Psoas muscle (tissue), 8 donors: Measurements from ENCODE around the gene TTF2. TPM values are rescaled to one million over a fixed set of nuclear protein-coding genes. Genes with fewer than 3 reads are reported as not detected.

Source experiments
- ATAC-seq, 4 donors: fragments of 200-7000 bp; cut with Tn5 transposase; one replicate each; pipeline ENCODE4 v1.9.1; 2020; ENCODE audit warnings: moderate library complexity in 3 of 4, mild to moderate bottlenecking in 2 of 4
- DNase-seq, 2 donors: peaks; one replicate each; pipeline ENCODE4 v3.0.0-alpha.2; 2020
- H3K27ac ChIP-seq: fragments of 200-600 bp; one replicate; pipeline ENCODE4 v1.8.0; 2022
- H3K27me3 ChIP-seq, 3 donors: fragments of 200-600 bp in 1 of 3; one replicate each; pipeline versions ENCODE4 v1.6.1 to v1.8.0; 2013 to 2022; ENCODE audit warnings: low read length in 2 of 3, mild to moderate bottlenecking in 2 of 3, moderate library complexity in 1 of 3; ENCODE audit not compliant: insufficient read depth in 3 of 3
- H3K36me3 ChIP-seq, 2 donors: fragments of 200-600 bp in 1 of 2; one replicate each; pipeline versions ENCODE4 v1.6.1 to v1.8.0; 2013 to 2022; ENCODE audit warnings: low read depth in 1 of 2, mild to moderate bottlenecking in 1 of 2, moderate library complexity in 1 of 2; ENCODE audit not compliant: insufficient read depth in 1 of 2
- H3K4me1 ChIP-seq: fragments of 200-600 bp; one replicate; pipeline ENCODE4 v1.8.0; 2022
- H3K4me3 ChIP-seq: fragments of 200-600 bp; one replicate; pipeline ENCODE4 v1.8.0; 2022; ENCODE audit warnings: mild to moderate bottlenecking
- H3K9me3 ChIP-seq: fragments of 200-600 bp; one replicate; pipeline ENCODE4 v1.8.0; 2022
- CTCF ChIP-seq: fragments of 200-600 bp; IDR thresholded peaks from one replicate; pipeline ENCODE4 v1.8.0; 2022; ENCODE audit warnings: antibody characterized with exemption
- WGBS, 3 donors: extraction: QIAGEN DNeasy Blood & Tissue Kit; methylation state at CpG; one replicate each; pipeline versions ENCODE4 v1.1.6 to v1.1.7; 2013; 5-methylcytosine and 5-hydroxymethylcytosine counted together
- intact Hi-C, 2 donors: fragments of 100-400 bp; cut with DNase I; formaldehyde crosslinking; loops; one replicate each; pipeline versions ENCODE4 v1.11.0 to v1.14.2; 2022
- polyA plus RNA-seq, 3 donors: library from polyadenylated mRNA; stranded (reverse); fragments of 200-250 nt; gene quantifications; one replicate each; pipeline ENCODE4 v1.2.3, GENCODE V29; 2013
- total RNA-seq, 4 donors: library from RNA; stranded (reverse); fragmentation: NEBNext Ultra II Directional in 2 of 4; extraction: Animal tissue kit (Norgen Biotek cat#: 25700) in 2 of 4; gene quantifications; one replicate each; pipeline versions ENCODE4 v1.2.1 to v1.2.4, GENCODE V29; 2021 to 2023
- donor health status: healthy with polysubstance abuse.
- donor health status: DM: no; HTN: no; CAD: no; lungs with moderate emphysema.
- donor health status: Bipolar disorder and iron deficiency.
- donor health status: healthy.
- donor health status: DM: yes; HTN: yes; CAD: no.
- donor health status: DM: no; HTN: no; CAD: no.
- donor health status: DM: no; HTN: no; CAD: no.
- donor health status: DM: yes; HTN: yes; CAD: no.

Gene TTF2
- total and polyA plus RNA-seq, 7 donors = 3.5 to 27.7 (median 14.3) TPM

DNA sequence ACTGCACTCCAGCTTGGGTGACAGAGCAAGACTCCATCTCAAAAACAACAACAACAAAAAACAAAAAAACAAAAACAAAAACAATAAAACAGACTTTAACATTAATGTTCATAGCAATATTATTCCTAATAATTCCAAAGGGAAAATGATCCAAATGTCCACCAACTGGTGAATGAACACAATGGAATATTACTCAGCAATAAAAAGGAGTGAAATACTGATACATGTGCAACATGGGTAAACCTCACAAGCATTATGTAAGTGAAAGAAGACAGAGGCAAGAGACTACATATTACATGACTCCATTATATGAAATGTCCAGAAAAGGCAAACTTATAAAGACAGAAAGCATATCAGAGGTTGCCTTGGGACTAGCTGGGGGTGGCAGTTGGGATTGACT is 6.1 kb upstream of the TTF2 start:
- intact Hi-C loops = loop anchor here in 1 of 2 donors (2.0 to 10.0 kb wide), 2 partner anchors 199 to 317 kb away; no protein-coding TSS in a partner anchor
- ATAC-seq (no peak), DNase-seq (no peak)
- Histone ChIP-seq H3K4me3 (no peak overlapping the region), H3K9me3 (no peaks in the 10 kb centered on the region), H3K27ac (no peak overlapping the region), H3K4me1 (peaks cover under 1% of the 10 kb centered on the region), H3K27me3 (no peaks in the 10 kb centered on the region), H3K36me3 (no peaks in the 10 kb centered on the region)
- TF ChIP-seq CTCF = no peak

DNA sequence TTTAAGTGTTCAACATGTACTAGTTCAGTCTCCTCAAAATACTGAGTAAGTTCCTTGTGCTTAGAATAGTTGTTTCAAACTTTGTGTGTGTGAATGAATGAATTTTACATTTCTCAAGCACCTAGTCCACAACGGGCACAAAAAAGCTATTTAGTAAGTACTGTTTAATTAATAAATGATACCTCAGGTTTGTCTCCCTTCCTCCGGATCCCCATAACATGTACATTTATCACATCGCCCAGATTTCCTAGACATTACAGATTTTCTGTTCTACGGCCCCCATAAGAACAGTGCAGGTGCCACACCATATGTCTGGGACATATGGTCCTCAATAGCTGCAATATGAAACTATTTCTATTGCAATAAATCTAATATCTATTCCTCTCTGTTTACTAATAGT is 1.3 kb upstream of the TTF2 start:
- intact Hi-C loops = loop anchor here (5.0 to 10.0 kb wide), 3 partner anchors 204 to 482 kb away; no protein-coding TSS in a partner anchor
- no peaks in the 10 kb centered on the region for H3K9me3 ChIP-seq
- peaks cover 0 to 12% of the 10 kb centered on the region in 2 donors for H3K36me3 ChIP-seq
- H3K4me3 ChIP-seq = peak overlapping the region; percentile 86
- WGBS, 3 donors = 44 to 51% (median 44%) methylated on average over 4 of the region's 4 CpGs
- no peak for DNase-seq
- H3K4me1 ChIP-seq = peaks cover 4% of the 10 kb centered on the region
- no peak overlapping the region for H3K27ac ChIP-seq
- H3K27me3 ChIP-seq = no peaks in the 10 kb centered on the region
- no peak for ATAC-seq
- TF ChIP-seq CTCF = no peak

GRCh38 chr1:117059334-117059677 is 820 bp upstream of the TTF2 start:
- H3K4me3 ChIP-seq = peak overlapping the region; percentile 86
- intact Hi-C loops = loop anchor here (5.0 to 10.0 kb wide), 3 partner anchors 205 to 482 kb away; no protein-coding TSS in a partner anchor
- no peaks in the 10 kb centered on the region for H3K9me3 ChIP-seq
- TF ChIP-seq CTCF = no peak
- H3K4me1 ChIP-seq = peaks cover 4% of the 10 kb centered on the region
- no peak overlapping the region for H3K27ac ChIP-seq
- 0 to 2% (median 1%) methylated on average over 18 of the region's 18 CpGs for WGBS, 3 donors
- H3K36me3 ChIP-seq = peaks cover 0 to 16% of the 10 kb centered on the region in 2 donors
- DNase-seq (peak; percentile 33 to 60), ATAC-seq (peak in 1 of 4 donors; percentile 8)
- no peaks in the 10 kb centered on the region for H3K27me3 ChIP-seq

DNA sequence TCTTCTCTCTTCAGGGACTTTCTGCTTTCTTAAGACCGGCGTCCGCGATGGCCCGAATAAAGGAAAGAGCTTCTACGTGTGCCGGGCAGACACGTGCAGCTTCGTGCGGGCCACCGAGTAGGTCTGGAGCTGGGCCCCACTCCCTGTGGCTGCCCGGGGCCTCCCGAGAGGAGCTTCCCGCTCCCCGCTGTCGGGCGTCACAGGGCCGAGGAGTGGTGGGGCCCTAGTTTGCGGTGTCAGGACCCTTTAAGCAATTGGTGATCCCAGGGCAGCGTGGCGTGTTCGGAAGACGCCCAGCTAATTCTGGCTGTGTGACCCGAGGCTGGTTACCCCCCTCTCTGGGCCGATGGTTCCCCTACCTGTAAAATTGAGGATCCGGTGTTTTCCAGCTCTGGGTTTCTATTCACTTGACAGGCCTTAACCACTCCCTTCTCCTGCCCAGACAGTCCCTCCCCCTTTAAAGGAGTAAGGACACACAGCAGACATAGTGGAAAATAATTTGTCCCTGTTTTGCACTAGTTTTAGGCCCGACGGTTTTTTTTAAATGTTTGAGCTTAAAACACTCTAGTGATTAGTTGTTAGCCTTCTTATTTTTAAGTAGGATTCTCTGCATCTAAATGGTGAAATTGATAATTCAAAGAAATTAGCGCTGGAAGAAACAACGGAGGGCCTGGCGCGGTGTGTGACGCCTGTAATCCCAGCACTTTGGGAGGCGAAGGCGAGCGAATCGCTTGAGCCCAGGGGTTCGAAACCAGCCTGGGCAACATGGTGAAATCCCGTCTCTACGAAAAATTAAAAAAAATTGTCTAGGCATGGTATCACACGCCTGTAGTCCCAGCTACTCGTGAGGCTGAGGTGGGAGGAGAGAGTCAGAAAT is 553 bp downstream of the TTF2 start:
- TF ChIP-seq CTCF = no peak
- ATAC-seq (peak; percentile 43 to 66 (median 57)), DNase-seq (no peak)
- H3K27ac ChIP-seq = peak overlapping the region; percentile 73
- no peaks in the 10 kb centered on the region for H3K27me3 ChIP-seq
- 24 to 25% (median 25%) methylated on average over 42 of the region's 42 CpGs for WGBS, 3 donors
- intact Hi-C loops = loop anchor here in 1 of 2 donors (2.0 kb wide), 1 partner anchor 490 kb away; the partner anchor contains the start of gene CD58
- H3K36me3 ChIP-seq = peaks cover 0 to 21% of the 10 kb centered on the region in 2 donors
- no peaks in the 10 kb centered on the region for H3K9me3 ChIP-seq
- peaks cover 4% of the 10 kb centered on the region for H3K4me1 ChIP-seq
- peak overlapping the region; percentile 86 for H3K4me3 ChIP-seq
